Inferior parietal cortex (tissue), 1 donor: Measurements from ENCODE around the gene GRM4.

Experiments
- DNase-seq: peaks from one replicate; pipeline ENCODE4 v3.0.0-alpha.2; 2016; ENCODE audit errors: extremely low spot score

GRM4 gene

DNA sequence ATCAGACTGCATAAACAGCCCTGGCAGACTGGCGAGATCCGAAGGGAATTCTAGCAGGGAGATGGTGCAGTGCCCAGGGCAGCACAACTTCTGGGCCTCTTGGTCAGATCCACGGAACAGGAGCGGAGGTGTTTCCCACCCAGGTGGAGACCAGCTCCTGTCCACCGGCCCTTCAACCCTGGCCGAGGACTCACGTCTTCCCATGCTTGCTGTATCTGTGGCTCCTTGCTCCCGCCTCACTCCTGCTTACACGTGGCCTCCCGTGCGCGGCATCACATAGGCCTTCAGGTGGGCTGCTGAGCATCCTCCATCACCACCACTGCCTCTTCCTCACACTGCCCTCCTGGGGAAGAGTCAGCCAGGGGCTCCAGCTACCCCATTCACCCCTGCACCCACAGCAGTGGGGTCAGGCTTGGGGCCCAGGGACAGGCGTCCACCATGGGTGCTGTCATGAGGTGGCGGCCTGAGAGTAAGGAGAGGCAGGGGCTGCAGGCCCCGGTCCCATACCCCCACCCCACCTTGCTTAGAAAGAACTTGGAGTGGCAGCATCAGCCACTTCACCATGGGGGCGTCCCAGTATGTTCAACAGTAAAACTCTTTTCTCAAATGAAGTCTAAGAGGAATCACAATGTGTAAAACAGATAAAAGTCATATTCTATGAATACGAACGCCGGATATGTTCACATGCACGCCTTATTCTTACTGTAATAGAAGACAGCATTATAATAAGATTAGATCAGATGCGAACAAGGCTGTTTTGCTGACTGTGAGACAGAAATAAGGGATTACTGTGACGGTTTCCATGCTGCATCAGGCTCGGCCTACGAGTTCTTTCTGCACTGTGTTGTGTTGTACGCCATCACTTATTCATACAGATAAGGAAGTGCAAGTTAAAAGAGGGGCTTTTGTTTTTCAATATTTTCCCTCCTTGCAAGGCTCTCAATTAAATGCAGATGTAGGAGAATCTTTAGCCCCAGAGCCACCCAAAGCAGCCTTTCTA, 165.4 kb downstream of the GRM4 start:
- no peak for DNase-seq

DNA sequence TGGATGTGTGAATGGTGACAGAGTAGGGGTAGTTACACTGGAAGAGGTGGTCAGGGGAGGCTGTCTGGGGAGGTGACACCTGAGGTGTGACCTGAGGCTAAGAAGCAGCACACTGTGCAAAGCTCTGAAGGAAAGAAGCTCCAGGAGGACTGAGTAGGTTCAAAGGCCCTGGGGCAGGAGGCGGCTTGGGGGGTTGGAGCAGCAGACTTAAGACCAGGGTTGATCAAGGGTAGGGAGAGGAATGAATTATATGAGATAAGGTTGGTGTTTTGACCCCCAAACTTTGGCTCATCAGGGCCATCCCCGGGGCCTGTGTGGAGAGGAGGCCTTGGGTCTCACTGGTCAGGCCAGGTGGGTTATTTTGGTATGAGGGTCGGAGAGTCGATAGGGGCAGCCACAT, 166.1 kb downstream of the GRM4 start:
- no peak for DNase-seq

DNA sequence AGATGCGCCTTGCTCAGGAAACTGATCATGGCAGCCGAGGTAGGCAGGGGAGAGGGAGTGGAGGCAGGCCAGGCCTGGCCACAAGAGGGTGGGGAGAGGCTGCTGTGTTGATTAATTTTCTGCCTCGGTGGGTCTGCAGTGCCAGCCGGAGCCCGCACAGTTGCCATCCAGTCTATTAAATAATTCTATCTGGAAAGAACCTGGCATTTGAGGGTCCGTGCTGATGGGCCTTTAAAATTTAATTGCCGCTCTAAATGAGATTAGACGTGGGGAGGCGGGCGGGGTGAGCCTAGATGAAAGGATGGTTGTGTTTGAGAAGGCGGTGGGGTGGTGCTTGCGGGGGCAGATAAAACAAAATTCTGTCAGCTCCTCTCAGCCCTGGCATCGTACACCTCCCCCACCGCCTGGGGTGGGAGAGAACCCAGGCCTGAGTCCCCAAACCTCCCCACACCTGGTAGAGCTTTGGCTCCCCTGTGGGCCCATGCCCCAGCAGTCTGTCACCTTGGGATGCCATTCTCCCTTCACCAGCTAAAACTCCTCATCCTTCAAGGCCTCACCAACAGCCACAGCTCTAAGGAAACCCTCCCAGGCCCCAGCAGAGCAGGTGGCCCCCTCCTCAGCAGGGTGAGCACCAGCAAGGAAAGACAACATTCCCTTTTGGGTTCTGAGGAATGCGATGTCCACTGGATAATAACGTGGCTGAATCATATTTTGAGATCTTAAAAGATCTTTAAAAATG, 167.3 kb downstream of the GRM4 start:
- no peak for DNase-seq

GRCh38 chr6:33977606-33978411, 168.1 kb downstream of the GRM4 start:
- DNase-seq: no peak

GRCh38 chr6:33976437-33977360, 169.2 kb downstream of the GRM4 start:
- no peak for DNase-seq

GRCh38 chr6:33975661-33976436, 170.0 kb downstream of the GRM4 start:
- DNase-seq: no peak

DNA sequence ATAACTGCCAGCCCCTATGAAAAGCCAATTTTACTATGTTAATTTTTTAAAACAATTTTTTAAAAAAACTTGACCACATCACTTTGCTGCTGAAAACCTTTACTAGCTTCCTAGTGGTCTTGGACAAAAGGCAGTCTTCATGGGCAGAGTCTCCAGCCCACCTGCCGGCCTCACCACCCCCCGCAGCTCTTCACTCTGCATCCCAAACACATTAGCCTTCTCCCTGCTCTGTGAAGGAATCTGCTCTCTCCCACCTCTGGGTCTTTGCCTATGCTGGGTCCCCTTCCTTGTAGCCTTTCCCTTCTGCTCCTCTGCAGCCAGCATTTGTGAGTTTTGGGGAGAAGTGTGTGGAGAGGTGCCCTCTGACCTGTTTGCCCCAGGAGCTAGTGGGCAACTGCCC, 171.4 kb downstream of the GRM4 start:
- DNase-seq: no peak

- no peak for DNase-seq
Observed at GRCh38 chr6:33974030-33974429, 171.9 kb downstream of the GRM4 start.

DNA sequence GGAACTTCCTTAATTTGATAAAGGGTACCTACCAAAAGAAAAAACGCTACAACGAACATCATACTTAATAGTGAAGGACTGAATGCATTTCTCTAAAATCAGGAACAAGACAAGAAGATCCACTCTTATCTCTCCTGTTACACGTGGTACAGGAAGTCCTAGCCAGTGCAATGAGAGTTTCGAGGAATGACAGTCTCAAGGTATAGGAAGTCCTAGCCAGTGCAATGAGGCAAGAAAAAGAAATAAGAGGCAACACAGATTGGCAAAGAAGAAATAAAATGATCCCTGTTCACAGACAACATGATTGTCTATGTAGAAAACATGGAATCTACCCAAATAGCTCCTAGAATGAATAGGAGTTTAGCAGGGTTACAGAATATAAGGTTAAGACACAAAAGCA, 174.3 kb downstream of the GRM4 start:
- no peak for DNase-seq
